ENCODE results near the gene ACOT11. TPM values are rescaled to one million over a fixed set of nuclear protein-coding genes. Genes with fewer than 3 reads are reported as not detected.
"Not testable (repeated sequence)": the region's sequence is repeated elsewhere in the genome, so short reads cannot be mapped to it uniquely, and the experiment has no call there.

The ACOT11 gene
- total RNA-seq: 0.42 TPM

DNA sequence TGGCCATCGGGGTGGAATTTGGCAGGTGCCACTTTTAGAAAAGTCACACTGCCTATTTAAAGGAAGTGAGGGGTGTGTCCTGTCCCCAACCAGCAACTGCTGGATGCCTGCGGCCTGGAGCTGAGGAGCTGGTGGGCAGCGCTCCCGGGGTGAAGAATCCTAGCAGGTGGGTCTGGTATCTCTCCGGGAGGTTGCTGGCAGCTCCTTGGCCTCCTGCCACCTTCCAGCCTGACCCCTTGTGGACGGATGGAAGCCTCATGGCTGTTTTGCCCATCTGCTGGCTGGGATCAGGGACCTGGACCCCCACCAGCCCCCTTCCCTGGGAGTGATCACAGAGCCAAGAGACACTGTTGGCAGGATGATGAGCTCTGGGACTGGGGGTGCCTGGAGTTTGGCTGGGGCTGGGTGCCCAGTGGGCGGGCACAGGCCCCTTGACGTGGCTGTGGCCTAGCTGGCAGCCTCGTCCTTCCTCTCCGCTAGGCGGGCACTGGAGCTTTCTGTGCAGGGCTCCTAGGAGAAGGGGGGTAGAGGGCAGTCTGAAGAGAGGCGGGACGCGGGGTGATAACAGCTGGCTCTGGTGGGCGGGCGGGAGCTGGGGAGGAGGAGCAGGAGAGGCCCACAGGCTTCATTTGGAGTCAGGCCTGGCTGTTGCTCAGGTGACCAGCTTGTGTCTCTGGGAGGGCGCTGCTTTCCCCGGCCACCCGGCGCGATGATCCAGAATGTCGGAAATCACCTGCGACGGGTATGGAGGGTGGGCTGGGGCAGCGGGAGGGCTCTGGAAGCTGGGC, at the start of gene ACOT11:
Gene ACOT11 (plus strand): TSS at position 628 of the 788 bp plus-strand sequence. CDS start 82 bp downstream, at position 710.
- no peaks in the 10 kb centered on the region for H3K9me3 ChIP-seq (ENCODE audit: low read depth, low read length)
- peaks cover 21% of the 10 kb centered on the region for H3K4me1 ChIP-seq (ENCODE audit: insufficient read depth, low read length)
- H3K27me3 ChIP-seq (ENCODE audit: insufficient read depth, low read length): no peaks in the 10 kb centered on the region
- H3K4me3 ChIP-seq (ENCODE audit: low read length): no peak within 1 kb of the TSS

DNA sequence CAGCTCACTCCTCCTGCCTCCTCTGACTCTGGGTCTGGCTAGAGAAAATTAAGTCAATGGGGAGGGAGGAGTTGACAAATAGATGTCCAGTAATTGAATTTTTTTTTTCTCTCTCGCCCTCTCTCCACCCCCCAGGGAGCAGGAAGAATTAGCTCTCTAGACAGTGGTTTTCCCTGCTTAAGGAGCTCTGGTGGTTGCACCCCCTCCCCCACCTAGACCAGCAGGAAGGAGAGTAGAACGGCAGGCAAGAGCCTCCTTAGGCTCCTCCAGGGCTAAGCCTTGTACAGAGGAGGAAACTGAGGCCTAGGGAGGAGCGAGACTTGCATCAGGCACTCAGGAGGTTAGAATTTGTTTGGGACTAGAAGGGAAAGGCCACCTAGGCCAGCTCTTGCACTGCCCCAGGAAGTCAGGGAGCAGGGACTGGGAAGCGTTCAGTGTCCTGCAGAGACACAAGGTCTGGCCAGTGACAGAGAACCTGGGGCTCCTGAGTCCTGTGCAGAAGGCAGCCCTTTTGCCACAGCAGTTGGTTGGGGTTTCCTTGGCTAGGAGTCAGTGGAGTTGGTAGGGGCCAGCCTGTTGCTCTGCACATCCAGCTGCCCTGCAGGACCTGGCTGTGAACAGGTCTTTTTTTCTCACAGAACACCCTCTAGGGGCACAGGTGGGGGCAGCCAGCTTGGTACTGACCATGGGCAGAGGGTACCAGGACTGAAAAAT, 49.5 kb upstream of the ACOT11 start:
- no peaks in the 10 kb centered on the region for H3K9me3 ChIP-seq (ENCODE audit: low read depth, low read length)
- peaks cover 10% of the 10 kb centered on the region for H3K27me3 ChIP-seq (ENCODE audit: insufficient read depth, low read length)
- H3K4me1 ChIP-seq (ENCODE audit: insufficient read depth, low read length): no peaks in the 10 kb centered on the region
- H3K4me3 ChIP-seq (ENCODE audit: low read length): no peak overlapping the region

DNA sequence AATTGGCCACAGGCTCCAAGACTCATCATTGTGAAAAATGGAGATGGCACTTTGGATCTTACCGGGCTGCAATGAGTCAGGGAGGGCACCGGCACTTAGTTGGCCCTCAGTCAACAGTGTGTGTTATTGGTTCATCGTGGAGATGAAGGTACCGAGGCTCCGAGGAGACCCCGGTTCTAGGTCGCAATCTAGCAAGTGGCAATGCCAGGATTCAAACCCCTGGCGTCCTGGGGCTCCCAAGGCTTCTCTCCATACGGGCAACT, 49.0 kb upstream of the ACOT11 start:
- peaks cover 10% of the 10 kb centered on the region for H3K27me3 ChIP-seq (ENCODE audit: insufficient read depth, low read length)
- H3K4me1 ChIP-seq (ENCODE audit: insufficient read depth, low read length): no peaks in the 10 kb centered on the region
- no peaks in the 10 kb centered on the region for H3K9me3 ChIP-seq (ENCODE audit: low read depth, low read length)
- H3K4me3 ChIP-seq (ENCODE audit: low read length): no peak overlapping the region

DNA sequence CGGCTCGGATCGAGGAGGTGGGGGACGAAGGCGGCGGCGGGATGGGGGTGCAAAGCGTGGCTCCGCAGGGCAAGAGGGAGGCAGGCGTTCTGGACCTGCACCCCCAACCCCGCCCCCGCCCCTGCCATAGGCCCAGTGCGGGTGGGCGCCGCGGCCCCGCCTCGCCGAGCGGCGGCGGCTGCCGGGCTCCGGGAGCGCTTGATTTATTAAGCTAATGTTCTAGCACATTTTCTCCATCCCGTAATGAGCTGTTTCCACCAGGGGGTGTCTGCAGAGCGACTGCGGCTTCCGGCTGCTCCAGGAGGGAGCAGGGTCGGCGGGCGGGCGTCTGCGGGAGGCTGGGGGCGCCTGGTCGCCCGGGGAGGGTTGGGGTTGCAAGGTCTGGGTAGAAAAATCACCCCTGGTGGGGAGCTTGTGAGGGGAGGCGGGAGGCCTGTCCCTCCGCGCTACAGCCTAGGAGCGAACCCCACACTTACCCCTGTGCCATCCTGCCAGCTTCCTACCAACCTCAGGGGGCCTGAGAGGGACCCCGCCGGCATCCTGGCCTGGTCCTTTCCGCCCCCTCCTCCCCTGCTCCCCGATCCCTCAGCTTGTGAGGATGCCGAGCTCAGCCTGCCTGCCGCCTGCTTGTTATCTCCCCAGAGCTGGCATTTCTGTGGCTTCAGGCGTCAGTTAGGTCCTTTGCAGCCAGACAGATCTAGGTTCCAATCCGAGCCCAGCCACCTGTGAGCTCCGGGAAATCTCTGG, 48.5 kb upstream of the ACOT11 start:
- Histone ChIP-seq H3K4me1 (ENCODE audit: insufficient read depth, low read length) (no peaks in the 10 kb centered on the region), H3K4me3 (ENCODE audit: low read length) (no peak overlapping the region), H3K27me3 (ENCODE audit: insufficient read depth, low read length) (peaks cover 10% of the 10 kb centered on the region), H3K9me3 (ENCODE audit: low read depth, low read length) (no peaks in the 10 kb centered on the region)

DNA sequence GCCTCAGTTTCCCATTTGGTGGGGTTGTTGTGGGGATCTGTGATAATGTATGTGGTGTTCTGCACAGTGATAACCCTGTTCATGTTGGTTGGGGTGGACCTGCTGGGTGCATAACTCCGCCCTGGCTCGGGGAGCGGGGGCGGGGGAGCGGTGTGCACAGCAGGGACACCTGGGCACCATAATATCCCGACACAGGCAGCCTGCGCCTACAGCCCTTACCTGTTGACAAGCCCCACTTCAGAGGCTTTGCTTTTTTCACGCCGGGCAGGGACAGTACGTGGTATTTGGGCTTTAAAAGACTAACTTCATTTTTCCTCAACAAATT, 48.0 kb upstream of the ACOT11 start:
- Histone ChIP-seq H3K9me3 (ENCODE audit: low read depth, low read length) (no peaks in the 10 kb centered on the region), H3K4me1 (ENCODE audit: insufficient read depth, low read length) (no peaks in the 10 kb centered on the region), H3K27me3 (ENCODE audit: insufficient read depth, low read length) (peaks cover 10% of the 10 kb centered on the region), H3K4me3 (ENCODE audit: low read length) (no peak overlapping the region)

DNA sequence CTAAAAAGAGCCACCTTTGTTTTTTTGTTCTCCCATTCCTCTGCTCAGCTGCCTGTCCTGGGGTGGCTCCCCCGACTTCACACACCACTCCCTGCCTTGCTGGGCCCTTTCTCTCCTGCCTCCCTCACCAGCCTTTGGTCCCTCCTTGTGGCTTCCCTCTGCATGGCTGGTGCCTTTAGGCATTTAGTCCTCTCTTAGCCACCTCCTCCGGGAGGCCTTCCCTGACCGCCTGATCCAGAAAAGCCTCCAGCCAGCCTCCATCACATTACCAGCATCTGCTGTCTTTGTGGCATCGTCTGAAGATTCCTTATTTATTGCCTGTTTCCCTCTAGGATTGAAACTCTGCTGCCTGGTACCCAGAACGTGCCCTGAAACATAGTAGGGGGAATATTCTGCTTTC, 46.2 kb upstream of the ACOT11 start:
- Histone ChIP-seq H3K4me3 (ENCODE audit: low read length) (no peak overlapping the region), H3K9me3 (ENCODE audit: low read depth, low read length) (no peaks in the 10 kb centered on the region), H3K4me1 (ENCODE audit: insufficient read depth, low read length) (no peaks in the 10 kb centered on the region), H3K27me3 (ENCODE audit: insufficient read depth, low read length) (peaks cover 10% of the 10 kb centered on the region)

DNA sequence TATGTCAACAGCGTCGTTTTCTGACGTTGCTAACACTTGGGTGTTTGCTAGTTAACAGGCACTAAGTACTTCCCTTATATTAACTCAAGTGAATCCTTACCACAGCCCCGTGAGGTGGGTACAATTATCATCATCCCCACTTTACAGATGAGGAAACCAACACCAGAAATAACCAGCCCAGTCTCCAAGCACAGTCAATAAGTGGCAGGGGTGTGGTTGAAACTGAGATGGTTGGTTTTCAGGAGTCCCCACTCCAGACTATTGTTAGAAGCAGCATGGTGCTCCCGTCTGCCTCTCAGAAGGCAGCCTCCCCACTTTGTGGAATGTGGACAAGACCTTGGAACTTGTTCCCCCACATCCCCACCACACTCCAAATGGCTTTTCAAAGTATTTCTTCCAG, 45.7 kb upstream of the ACOT11 start:
- peaks cover 10% of the 10 kb centered on the region for H3K27me3 ChIP-seq (ENCODE audit: insufficient read depth, low read length)
- H3K4me1 ChIP-seq (ENCODE audit: insufficient read depth, low read length): no peaks in the 10 kb centered on the region
- H3K4me3 ChIP-seq (ENCODE audit: low read length): no peak overlapping the region
- H3K9me3 ChIP-seq (ENCODE audit: low read depth, low read length): no peaks in the 10 kb centered on the region

DNA sequence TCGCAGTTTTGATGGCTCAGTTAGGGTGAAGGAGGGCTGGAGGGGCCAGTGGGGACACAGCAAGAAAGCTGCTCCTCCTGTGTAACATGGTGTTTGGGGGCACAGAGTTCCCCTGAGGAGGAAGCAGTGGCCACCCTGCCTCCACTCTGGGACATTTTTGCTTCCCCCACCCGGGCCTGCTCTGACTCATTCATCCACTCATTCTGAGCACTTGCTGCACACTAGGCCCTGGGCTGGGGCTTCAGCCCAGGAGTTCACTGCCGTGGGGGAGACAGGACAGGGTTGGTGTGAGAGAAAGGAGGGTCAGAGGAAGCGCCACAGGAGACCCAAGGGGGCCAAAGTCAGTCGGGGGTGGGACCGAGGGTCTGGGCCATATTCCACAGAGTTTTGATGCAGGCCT, 41.4 kb upstream of the ACOT11 start:
- H3K4me3 ChIP-seq (ENCODE audit: low read length): no peak overlapping the region
- no peaks in the 10 kb centered on the region for H3K9me3 ChIP-seq (ENCODE audit: low read depth, low read length)
- no peaks in the 10 kb centered on the region for H3K4me1 ChIP-seq (ENCODE audit: insufficient read depth, low read length)
- no peaks in the 10 kb centered on the region for H3K27me3 ChIP-seq (ENCODE audit: insufficient read depth, low read length)

DNA sequence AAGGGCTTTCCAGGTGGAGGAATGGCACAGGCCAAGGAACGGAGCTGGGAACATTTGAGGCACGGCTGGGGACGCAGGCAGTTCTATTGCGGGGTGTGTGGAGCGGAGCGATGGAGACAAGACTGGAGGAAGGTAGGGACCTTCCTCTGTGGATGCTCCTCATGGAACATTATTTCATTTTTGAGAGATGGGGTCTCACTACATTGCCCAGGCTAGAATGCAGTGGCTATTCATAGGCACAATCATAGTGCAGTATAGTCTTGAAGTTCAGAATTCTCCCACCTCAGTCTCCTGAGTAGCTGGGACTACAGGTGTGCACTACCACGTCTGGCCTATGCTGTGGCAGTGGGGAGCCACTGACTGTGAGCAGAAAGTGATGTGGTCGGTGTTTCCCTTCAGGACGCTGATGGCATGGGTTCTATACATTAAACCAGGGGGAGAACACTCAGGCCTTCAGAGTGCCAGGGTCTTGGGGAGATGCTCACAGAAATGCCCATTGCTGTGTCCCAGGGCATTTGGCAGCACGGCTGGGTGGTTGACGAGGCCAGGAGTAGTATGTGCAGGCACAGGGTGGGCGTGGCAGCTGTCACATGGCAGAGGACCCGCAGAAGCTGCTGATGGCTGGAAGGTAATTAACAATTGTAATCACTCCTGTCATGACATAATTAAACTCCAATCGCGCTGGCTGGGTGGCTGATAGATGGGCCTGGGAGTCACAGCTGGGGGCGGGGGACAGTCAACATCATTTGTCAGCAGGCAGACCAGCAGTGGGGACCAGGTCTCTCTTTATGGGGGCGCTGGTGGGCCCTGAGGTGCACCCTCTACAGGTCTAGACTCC, 40.8 kb upstream of the ACOT11 start:
- Histone ChIP-seq H3K9me3 (ENCODE audit: low read depth, low read length) (no peaks in the 10 kb centered on the region), H3K27me3 (ENCODE audit: insufficient read depth, low read length) (no peaks in the 10 kb centered on the region), H3K4me1 (ENCODE audit: insufficient read depth, low read length) (no peaks in the 10 kb centered on the region), H3K4me3 (ENCODE audit: low read length) (no peak overlapping the region)

DNA sequence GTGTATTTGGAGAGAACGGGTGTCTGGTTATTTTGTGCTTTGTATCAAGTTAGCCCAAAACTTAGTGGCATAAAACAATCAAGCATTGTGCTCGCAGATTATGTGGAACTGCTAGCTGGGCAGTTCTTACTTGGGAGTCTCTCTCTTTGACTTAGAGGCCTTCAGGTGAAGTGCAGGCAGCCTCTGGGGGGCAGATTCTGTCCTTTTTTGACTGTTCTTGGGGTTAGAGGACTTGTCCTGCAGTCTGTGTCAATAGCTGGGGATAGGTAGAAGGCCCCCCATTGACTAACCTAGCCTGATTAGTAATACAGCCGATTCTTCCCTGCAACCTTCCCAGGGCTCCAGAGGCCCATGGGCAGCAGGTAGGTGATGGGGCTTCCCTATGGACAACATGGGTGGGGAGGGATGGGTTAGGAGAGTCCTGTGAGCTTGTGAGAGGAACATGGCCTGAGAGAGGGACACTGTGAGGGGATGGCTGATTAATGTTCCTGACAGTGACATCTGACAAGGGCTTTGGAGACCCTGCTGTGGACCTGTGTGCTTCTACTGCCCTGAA, 37.2 kb upstream of the ACOT11 start:
- H3K4me3 ChIP-seq (ENCODE audit: low read length): no peak overlapping the region
- no peaks in the 10 kb centered on the region for H3K9me3 ChIP-seq (ENCODE audit: low read depth, low read length)
- H3K4me1 ChIP-seq (ENCODE audit: insufficient read depth, low read length): no peaks in the 10 kb centered on the region
- H3K27me3 ChIP-seq (ENCODE audit: insufficient read depth, low read length): no peaks in the 10 kb centered on the region

DNA sequence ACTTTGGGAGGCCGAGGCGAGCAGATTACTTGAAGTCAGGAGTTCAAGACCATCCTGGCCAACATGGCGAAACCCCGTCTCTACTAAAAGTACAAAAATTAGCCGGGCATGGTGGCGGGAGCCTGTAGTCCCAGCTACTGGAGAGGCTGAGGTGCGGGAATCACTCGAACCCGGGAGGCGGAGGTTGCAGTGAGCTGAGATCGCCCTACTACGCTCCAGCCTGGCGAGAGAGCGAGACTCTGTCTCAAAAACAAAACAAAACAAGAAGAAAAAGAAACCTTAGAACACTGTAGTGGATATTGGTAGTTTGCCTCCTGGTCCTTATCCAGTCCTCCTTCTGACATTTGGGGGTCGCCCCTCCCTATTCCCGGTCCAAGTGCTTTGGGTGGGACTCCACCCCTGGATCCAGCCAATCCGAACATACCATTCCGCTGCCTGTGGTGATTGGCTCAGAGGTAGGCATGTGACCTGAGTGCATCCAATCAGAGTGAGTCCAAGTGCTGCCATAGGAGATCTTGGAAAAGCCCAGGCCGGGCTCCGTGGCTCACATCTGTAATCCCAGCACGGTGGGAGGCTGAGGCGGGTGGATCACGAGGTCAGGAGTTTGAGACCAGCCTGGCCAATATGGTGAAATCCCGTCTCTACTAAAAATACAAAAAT, 34.0 kb upstream of the ACOT11 start:
- H3K4me3 ChIP-seq (ENCODE audit: low read length); H3K9me3 ChIP-seq (ENCODE audit: low read depth, low read length); H3K4me1 ChIP-seq (ENCODE audit: insufficient read depth, low read length); H3K27me3 ChIP-seq (ENCODE audit: insufficient read depth, low read length): not testable (repeated sequence)

DNA sequence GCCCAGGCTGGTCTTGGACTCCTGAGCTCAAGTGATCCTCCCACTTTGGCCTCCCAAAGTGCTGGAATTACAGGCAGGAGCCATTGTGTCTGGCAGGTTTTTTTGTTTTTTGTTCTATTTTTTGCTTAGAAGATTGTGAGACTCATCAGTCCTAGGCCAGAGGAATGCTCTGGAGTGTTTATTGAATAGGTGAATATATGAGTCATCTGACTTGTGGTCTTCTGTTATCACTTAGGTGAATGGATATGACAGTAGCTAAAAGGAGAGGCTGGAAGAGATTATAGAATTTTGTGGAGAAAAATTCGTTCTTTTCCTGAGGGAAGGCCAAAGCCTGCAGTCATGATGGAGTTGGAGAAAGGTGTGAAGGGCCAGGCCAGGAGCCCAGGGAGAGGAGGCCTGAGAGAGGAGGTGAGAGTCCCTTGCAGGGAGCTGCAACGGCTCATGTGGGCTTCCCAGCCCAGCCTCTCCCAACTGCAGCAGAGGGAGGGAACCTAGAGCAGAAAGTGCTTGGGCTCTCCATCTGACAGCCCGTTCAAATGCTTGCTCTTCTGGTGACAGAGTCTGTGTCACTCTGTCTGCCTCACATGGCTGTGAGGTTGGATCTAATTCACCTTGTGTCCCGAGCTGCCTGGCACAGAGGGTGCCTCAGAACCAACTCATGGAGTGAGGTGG, 31.6 kb upstream of the ACOT11 start:
- Histone ChIP-seq H3K4me1 (ENCODE audit: insufficient read depth, low read length) (no peaks in the 10 kb centered on the region), H3K4me3 (ENCODE audit: low read length) (no peak overlapping the region), H3K27me3 (ENCODE audit: insufficient read depth, low read length) (no peaks in the 10 kb centered on the region), H3K9me3 (ENCODE audit: low read depth, low read length) (no peaks in the 10 kb centered on the region)

DNA sequence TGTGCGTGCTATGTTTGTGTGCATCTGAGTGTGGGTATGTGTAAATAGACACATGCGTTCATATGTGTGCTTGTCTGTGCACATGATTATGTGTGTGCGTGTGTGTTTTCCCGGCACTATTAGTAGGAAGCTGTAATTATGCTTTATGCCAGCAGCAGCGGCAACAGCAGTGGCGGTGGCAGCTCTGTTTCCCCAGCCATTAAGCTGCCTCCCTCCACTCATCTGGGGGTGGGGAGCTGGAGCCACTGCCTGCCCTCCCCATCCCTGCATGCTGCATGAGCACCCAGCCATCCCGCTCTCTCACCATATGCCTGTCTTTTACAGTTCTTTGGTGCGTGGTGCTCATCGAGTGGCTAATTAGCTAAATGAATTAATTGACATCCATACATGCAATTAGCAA, 30.5 kb upstream of the ACOT11 start:
- H3K4me1 ChIP-seq (ENCODE audit: insufficient read depth, low read length): no peaks in the 10 kb centered on the region
- H3K4me3 ChIP-seq (ENCODE audit: low read length): no peak overlapping the region
- no peaks in the 10 kb centered on the region for H3K9me3 ChIP-seq (ENCODE audit: low read depth, low read length)
- H3K27me3 ChIP-seq (ENCODE audit: insufficient read depth, low read length): no peaks in the 10 kb centered on the region

DNA sequence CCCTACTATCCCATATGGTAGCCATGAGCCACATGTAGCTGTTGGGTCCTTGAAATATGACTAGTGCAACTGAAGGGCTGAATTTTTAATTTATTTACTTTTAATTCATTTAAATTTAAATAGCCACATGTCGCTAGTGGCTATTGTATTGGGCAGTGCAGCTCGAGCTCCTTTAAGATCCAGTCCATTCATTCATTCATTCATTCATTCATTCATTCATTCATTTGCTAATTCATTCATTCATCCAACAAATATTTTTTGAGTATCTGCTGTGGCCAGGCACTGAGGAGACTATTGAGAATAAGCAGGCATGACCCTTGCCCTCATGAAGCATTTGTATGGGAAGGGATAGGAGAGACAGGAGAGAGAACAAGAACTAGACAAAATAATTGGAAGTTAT, 29.5 kb upstream of the ACOT11 start:
- H3K27me3 ChIP-seq (ENCODE audit: insufficient read depth, low read length): no peaks in the 10 kb centered on the region
- H3K9me3 ChIP-seq (ENCODE audit: low read depth, low read length): no peaks in the 10 kb centered on the region
- no peak overlapping the region for H3K4me3 ChIP-seq (ENCODE audit: low read length)
- no peaks in the 10 kb centered on the region for H3K4me1 ChIP-seq (ENCODE audit: insufficient read depth, low read length)

Data from mononuclear cell (primary cell).